ENCODE results near the gene LIMS3.
"Not testable (repeated sequence)": the region's sequence is repeated elsewhere in the genome, so short reads cannot be mapped to it uniquely, and the experiment has no call there.

The LIMS3 gene

DNA sequence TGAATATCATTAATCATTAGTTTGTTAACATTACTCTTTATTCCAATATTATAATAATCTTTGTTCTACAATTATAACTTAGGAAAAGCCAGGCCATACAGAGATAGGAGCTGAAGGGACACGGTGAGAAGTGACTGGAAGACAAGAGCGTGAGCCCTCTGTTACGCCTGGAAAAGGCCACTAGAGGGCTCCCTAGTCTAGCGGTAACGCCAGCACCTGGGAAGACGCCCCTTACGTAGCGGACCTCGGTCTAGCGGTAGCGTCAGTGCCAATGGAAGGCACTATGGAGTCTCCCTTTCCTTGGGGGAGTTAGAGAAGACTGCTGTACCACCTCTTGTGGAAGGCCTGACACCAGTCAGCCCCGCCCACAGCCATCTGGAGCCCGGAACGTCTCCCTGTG lies 71.4 kb downstream of the LIMS3 start:
- not testable (repeated sequence) for H3K4me1 ChIP-seq (ENCODE audit: insufficient read depth, low read length); H4K20me1 ChIP-seq (ENCODE audit: insufficient read depth, low read length); H3K9me3 ChIP-seq (ENCODE audit: insufficient read depth, low read length, severe bottlenecking); H3K4me3 ChIP-seq (ENCODE audit: low read depth in 1 of 2, low read length in 2 of 2); H3K79me2 ChIP-seq (ENCODE audit: insufficient read depth, low read length); H3K9ac ChIP-seq (ENCODE audit: low read depth, low read length); H3K27ac ChIP-seq (ENCODE audit: low read length); H2AFZ ChIP-seq (ENCODE audit: low read depth, low read length); H3K4me2 ChIP-seq (ENCODE audit: insufficient read depth, low read length); DNase-seq; H3K27me3 ChIP-seq (ENCODE audit: insufficient read depth, low read length, poor library complexity); H3K36me3 ChIP-seq (ENCODE audit: insufficient read depth, low read length)
- ATAC-seq (ENCODE audit: insufficient read depth, low read depth) = peak; percentile 40; the same call in 1 of the 3 replicates

DNA sequence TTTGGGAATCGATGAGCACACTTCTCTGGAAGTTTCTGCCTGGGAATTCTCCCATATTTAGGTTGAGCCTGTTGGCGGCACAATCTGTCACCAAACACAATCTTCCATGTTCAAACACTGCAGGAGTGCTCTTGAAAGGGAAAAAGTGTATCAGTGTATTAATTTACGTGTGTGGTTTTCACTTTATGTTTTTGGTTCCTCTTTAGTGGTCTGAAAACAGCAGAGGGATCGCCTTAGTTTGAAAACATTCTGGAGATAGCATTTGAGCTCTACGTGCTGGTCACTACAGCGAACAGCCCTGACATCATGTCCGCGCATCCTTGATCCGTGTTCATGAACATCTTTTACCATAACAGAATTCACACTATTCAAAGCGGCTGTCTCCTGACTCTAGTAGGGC lies 73.2 kb downstream of the LIMS3 start:
- H3K36me3 ChIP-seq (ENCODE audit: insufficient read depth, low read length); H3K27me3 ChIP-seq (ENCODE audit: insufficient read depth, low read length, poor library complexity); H3K4me3 ChIP-seq (ENCODE audit: low read depth in 1 of 2, low read length in 2 of 2); DNase-seq; H3K27ac ChIP-seq (ENCODE audit: low read length); H3K9ac ChIP-seq (ENCODE audit: low read depth, low read length); ATAC-seq (ENCODE audit: insufficient read depth, low read depth); H4K20me1 ChIP-seq (ENCODE audit: insufficient read depth, low read length); H3K79me2 ChIP-seq (ENCODE audit: insufficient read depth, low read length); H3K4me1 ChIP-seq (ENCODE audit: insufficient read depth, low read length); H2AFZ ChIP-seq (ENCODE audit: low read depth, low read length); H3K4me2 ChIP-seq (ENCODE audit: insufficient read depth, low read length); H3K9me3 ChIP-seq (ENCODE audit: insufficient read depth, low read length, severe bottlenecking): not testable (repeated sequence)

Measured in DND-41 (cell line).